PFSK-1 (cell line): ENCODE results near the gene SLC19A2.
A peak's percentile ranks its signal among the peaks of the same experiment; 100 is the strongest.

ENCODE experiments used
- FOXP2 ChIP-seq: optimal IDR thresholded peaks from 2 replicates; pipeline ENCODE3; 2011; ENCODE audit warnings: borderline replicate concordance, control low read depth, inconsistent platforms; ENCODE audit not compliant: insufficient read depth; ENCODE audit errors: extremely low read length, extremely low read depth
- POLR2AphosphoS5 ChIP-seq: IDR thresholded peaks from 2 replicates; pipeline ENCODE4 v1.6.1; 2012; ENCODE audit warnings: low read depth, mild to moderate bottlenecking, control low read depth, low read length, moderate library complexity
- SIN3A ChIP-seq: IDR thresholded peaks from 2 replicates; pipeline ENCODE4 v1.6.1; 2012; ENCODE audit warnings: mild to moderate bottlenecking, low read length, moderate library complexity, borderline replicate concordance; ENCODE audit not compliant: insufficient read depth
- TAF1 ChIP-seq: IDR thresholded peaks from 2 replicates; pipeline ENCODE4 v1.6.1; 2012; ENCODE audit warnings: low read length, control low read depth, borderline replicate concordance; ENCODE audit not compliant: insufficient read depth
- TF ChIP-seq, protein P1 (sequence below), 2 experiments: IDR thresholded peaks; 2 replicates each; pipeline versions ENCODE4 v1.6.1 to v1.8.0; 2011 to 2012; ENCODE audit warnings: low read depth in 2 of 2, low read length in 2 of 2, control low read depth in 1 of 2, inconsistent platforms in 1 of 2, mild to moderate bottlenecking in 1 of 2, moderate library complexity in 1 of 2; ENCODE audit not compliant: insufficient read depth in 1 of 2

The SLC19A2 gene

GRCh38 chr1:169487561-169487960 lies 1.8 kb upstream of the SLC19A2 start:
- TF ChIP-seq SIN3A: no peak
- no peak for TF ChIP-seq POLR2AphosphoS5
- TF ChIP-seq TAF1: no peak
- no peak for TF ChIP-seq FOXP2
- TF ChIP-seq, protein P1, sequence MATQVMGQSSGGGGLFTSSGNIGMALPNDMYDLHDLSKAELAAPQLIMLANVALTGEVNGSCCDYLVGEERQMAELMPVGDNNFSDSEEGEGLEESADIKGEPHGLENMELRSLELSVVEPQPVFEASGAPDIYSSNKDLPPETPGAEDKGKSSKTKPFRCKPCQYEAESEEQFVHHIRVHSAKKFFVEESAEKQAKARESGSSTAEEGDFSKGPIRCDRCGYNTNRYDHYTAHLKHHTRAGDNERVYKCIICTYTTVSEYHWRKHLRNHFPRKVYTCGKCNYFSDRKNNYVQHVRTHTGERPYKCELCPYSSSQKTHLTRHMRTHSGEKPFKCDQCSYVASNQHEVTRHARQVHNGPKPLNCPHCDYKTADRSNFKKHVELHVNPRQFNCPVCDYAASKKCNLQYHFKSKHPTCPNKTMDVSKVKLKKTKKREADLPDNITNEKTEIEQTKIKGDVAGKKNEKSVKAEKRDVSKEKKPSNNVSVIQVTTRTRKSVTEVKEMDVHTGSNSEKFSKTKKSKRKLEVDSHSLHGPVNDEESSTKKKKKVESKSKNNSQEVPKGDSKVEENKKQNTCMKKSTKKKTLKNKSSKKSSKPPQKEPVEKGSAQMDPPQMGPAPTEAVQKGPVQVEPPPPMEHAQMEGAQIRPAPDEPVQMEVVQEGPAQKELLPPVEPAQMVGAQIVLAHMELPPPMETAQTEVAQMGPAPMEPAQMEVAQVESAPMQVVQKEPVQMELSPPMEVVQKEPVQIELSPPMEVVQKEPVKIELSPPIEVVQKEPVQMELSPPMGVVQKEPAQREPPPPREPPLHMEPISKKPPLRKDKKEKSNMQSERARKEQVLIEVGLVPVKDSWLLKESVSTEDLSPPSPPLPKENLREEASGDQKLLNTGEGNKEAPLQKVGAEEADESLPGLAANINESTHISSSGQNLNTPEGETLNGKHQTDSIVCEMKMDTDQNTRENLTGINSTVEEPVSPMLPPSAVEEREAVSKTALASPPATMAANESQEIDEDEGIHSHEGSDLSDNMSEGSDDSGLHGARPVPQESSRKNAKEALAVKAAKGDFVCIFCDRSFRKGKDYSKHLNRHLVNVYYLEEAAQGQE (IDR thresholded peaks at IDR 0.05; ENCODE audit: insufficient read depth in 1 of 2, low read depth in 2 of 2, low read length in 2 of 2): no peak

- no peak for TF ChIP-seq TAF1
- TF ChIP-seq POLR2AphosphoS5: no peak
- no peak for TF ChIP-seq FOXP2
- TF ChIP-seq, protein P1 (IDR thresholded peaks at IDR 0.05; ENCODE audit: insufficient read depth in 1 of 2, low read depth in 2 of 2, low read length in 2 of 2): no peak
- no peak for TF ChIP-seq SIN3A
Observed at GRCh38 chr1:169487133-169487532, 1.4 kb upstream of the SLC19A2 start.

DNA sequence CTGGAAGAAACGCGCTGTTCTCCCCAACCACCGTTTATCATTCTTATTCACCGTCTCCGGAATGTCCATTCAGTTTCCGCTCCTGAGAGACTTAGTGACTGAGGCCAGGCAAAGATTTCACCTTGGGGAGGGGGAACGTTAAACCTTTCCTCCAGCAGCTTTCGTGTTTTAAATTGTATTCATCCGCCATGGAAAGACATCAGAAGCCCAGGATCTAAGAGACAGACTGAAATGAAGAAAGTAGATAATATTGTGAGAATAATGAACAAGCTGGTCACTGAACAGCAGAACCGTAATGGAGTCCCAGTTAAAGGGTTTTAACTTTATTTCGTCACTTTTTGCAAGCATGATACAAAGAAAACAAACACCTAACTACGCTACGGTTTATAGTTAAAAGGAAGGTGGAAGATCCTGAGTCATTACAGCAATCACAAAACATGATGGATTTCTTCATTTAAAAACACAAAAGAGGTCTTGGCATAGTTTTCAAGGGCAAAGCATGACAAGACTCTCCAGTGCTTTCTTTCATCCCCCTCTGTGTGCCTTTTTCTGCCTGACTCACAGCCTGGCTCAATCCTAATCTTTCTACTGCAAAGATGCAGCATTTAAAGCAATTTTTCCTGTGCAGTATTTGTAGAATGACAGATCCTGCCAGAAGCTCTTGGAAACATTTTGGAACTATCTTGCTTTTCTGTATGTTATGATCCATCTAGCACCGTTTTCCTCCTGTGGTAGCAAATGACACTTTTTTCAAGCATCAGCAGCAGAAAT lies 722 bp upstream of the SLC19A2 start:
- TF ChIP-seq FOXP2 (no peak), SIN3A (0 out of 2 replicates have a peak, but pooled peaks have one; percentile 62), TAF1 (peak; percentile 18; the same call in 1 of the 2 replicates), POLR2AphosphoS5 (no peak)
- TF ChIP-seq, protein P1 (IDR thresholded peaks at IDR 0.05; ENCODE audit: insufficient read depth in 1 of 2, low read depth in 2 of 2, low read length in 2 of 2): no peak

DNA sequence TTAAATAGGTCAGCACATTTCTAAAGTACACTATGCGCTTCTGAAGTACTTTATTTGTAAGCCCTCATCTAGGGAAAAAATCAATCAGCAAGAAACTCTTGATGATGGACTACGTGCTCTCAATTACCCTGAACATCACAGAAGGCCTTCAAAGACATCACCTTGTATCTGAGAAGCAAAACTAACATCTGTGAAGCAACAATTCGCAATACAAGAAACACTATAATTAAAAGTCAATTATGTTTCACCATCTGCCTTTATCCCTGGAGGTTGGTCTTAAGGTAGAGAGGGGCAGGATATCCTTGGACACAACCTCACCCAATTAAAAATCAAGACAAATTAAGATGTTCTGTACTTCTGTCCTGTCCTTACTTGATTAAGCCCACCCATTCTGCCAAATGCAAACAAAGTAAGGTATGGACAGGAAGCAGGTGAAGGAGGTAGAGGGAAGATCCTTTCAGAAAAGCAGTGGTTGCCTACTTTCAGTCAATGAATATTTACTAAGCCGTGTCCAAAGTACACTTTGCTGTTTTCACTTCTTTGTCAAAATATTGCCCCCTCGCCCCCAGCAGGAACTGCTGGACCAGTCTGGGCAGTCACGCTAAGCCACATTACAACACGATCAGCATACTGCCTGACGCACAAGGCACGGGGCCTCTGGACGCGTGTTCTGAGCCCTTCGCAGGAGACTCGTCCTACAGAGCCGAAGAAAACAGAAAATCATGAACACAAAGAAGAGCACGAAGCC lies 887 bp downstream of the SLC19A2 start:
- TF ChIP-seq, protein P1 (IDR thresholded peaks at IDR 0.05; ENCODE audit: insufficient read depth in 1 of 2, low read depth in 2 of 2, low read length in 2 of 2): 0 out of 4 replicates have a peak, but pooled peaks of 1 of the 2 experiments have one; percentile 8
- TF ChIP-seq POLR2AphosphoS5 (no peak), SIN3A (no peak), FOXP2 (no peak), TAF1 (no peak)
